Stimulated activated CD4-positive, alpha-beta T cell treated with anti-CD3 and anti-CD28 coated beads, Interleukin-4, amount 100 ng/mL, for 4 hours (primary cell): ENCODE results near the gene BABAM2.

Experiments
- DNase-seq, 2 experiments: peaks; one replicate each; pipeline ENCODE4 v3.0.0-alpha.2; 2020

The BABAM2 gene

DNA sequence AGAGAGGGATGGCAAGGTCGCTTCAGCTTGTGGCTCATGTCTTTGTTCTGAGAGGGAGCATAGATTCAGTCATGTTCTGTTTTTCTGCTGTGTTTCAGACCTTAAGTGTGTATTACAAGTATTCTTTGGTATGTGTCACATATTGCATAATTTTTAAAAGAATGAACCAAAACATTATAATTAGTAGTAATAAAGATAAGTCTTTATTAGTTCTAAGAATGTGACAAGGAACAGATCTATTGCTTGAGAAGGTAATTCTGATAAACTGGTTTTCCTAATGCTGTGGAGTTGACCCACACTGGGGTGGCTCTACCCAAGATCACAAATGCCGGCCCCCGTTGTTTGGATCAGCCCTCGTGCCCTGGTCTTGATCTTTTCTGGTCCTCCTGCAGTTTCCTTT lies 377.9 kb downstream of the BABAM2 start:
- DNase-seq = no peak

DNA sequence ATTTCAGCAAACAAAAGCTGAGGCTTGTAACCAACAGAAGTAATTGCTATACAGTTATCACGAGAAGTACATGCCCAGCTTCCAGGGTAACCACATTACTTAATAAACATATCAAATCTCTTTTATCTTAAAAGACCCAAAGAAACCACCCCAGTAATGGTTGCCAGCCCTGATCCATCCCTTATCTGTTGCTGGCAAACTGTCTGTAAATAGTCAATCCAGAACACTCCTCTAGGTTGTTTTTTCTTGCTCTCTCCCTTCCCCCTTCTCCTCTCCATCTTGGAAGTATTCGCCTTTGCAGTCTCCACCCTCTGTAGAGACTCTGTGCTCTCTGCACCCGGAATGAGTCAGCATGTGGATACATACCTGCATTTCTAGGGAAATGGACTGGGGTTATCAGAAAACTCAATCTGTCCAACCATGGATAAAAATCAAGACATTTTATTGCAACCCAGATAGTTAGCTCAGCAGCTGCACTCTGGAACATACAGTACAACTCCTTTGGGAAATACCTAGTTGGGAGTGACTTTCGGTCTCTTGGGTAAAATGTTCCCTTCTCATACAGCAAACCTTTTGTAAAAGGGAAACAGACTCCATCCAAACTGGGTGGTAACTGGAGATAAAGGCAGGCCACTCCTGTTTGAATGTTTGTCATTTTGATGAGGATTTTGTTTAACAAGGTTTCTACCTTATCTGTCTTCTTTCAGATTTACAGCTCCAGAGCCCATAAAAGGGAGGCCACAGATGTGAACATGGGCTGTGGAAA lies 378.7 kb downstream of the BABAM2 start:
- no peak for DNase-seq

DNA sequence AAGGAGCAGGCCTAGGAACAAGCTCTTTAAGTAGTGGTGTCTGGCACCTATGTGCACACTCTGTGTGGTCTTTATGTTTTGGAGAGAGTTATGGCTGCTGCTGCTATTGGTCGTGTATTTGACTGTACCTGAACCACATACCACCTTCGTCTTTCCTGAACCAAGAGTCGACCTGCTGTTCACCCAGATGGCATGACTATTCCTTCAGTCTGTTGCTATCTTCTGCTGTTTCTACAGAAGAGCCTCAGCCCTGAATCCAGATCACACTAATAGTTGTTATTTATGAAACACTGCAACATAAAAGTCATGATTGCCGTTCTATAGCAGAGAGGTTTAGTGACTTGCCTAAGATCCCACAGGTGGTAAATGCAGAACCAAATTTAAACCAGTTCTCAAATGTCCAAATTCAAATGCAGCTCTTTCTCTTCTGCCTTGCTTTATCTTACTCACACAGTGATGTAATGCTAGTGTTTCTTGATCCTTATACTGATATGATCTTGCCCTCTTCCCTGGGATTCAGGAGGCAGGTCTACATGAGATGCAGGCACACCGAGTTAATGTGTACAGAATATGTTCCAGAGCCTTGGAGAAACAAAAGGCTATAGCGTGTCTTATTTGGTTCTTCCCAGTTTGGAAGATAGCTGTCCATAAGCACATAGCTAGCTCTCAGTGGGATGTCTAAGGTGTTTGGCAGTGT lies 380.1 kb downstream of the BABAM2 start:
- no peak for DNase-seq

DNA sequence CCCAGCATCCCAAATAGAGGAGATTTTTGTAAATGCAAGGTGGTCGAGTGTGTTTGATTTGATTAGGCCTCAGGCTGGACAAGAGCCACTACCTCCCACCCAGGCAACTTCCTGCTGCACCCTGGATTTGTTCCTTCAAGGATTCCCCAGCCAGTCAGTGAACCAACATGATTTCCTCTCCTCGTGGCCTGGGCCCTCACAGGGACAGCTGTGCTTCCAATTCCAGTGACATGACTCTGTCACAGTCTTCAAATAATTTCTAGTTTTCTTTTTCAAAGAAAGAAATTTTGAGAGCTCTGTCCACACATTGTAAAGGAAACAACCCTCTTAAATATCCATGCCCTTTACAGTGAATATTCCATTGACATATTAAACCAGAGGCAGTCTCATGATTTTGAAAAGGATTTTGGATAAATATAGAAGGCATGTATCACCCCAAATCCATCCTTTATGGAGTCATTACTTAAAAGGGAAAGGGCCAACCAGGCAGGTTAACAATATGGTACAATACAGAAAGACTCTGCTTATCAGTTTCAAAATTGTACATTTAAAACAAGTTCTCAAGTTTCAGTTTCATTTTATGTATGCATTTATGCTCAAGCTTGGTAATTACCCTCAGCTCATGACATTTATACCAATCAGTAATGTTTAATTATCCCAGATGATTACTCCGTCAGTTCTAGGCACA lies 380.8 kb downstream of the BABAM2 start:
- no peak for DNase-seq

DNA sequence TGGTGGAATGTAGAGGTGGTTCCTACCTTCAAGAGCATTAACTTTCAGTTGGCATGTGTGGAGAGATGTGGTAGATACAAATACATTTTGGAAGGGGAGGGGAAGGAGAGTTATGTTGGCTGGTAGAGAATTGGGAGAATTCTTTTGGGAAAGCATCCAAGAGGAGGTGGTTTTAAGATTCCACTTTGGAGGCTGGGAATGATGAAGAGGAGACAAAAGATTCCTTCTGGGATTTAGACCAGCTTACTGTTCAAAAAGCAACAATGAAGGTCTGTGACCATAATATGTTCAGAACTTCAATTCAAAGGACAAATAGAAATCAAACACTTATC lies 381.4 kb downstream of the BABAM2 start:
- DNase-seq = no peak

DNA sequence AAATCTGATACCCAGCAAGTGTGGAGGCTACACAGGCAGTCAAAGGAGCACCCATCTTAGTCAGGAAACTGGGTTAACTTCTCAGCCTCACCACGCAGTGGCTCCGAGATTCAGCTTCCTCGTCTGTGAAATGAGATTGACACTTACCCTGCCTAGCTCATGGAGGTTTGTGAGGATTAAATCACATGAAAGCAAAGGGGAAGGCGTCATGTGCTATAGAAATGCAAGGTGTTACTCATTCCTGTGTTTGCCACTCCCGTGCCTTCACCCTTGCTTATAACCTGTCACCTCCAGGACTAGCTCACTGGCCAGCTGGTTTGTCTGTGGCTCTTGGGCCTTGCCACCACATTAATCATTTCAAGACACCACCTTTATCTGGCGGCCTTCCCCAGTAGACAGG lies 383.2 kb downstream of the BABAM2 start:
- no peak for DNase-seq

DNA sequence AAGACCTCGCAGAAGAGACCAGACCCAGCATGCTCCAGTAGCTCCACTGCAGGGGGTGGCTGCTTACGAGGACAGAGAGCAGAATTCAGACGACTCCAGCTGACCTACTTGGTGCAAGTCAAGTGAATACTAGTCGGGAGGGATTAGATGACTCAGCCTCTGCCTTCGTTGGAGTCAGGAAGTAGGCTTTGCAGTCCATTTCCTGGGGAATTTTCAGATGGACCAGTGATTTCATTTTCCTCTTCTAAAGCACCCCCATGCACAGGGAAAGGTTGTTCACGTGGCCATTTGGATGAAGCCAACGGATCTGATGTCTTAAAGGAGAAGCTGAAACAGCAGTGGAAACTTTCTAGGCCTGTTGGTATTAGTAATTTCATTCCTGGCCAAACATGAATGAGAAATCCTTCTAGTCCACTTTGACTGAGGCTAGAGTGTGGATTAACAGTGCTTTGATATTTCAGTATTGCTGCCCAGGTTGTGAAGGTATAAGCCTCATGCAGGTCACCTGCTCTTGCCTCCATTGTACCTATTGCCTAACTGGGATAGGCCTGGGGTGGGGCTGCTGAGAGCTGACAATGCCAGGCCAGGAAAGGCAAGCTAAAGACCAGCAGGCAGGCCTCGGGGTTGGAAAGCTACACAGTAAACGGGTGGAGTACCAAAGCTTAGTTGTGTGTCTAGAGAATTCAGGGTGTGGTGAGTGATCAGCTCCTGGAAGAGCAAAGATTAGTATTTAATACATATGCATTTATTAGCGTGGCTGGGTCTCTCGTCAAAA lies 384.6 kb downstream of the BABAM2 start:
- no peak for DNase-seq

DNA sequence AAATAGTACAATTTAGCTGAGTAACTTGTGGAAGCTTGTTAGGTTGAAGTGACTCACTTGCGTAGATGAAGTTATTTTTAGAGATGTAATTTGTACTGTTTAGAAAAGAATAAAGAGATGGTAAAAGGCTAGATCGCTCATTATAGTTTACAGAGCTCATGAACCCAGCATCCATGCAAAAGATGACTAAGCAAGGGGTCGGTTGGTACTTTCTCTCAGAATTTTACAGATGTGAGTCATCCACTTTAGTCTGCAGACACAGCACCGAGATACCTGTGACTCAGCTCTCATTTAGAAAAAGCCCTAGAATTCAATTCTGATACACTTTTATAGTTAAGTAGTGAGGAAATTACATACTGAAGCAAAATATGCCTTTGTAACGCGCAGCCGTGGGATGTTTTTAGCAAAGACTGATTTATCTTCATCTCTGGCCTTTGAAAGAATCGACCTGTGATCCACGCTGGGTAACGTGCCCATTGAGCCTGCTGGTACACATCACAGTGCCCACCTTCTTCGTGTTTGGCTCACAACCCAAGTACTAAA lies 385.6 kb downstream of the BABAM2 start:
- DNase-seq = peak; percentile 15 to 38

GRCh38 chr2:28276807-28277206 lies 386.3 kb downstream of the BABAM2 start:
- DNase-seq = no peak

DNA sequence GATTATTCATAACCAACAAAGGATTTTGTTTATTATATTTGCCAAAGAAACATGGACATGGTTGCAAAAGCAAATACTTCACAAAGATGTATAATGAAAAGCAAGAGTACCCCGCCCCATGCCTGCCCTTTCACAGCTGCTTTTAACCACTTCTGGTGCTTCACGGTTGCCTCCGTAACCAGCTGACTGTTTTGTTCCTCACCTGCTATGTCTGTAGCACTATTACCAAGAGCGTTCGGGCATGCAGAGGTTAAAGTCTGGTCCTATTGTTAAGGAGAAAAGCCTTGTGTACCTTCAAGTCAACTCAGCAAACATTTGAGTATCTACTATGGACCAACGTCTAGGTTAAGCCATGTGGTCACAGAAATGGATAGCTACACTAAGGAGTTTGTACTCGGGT lies 386.9 kb downstream of the BABAM2 start:
- DNase-seq = no peak

DNA sequence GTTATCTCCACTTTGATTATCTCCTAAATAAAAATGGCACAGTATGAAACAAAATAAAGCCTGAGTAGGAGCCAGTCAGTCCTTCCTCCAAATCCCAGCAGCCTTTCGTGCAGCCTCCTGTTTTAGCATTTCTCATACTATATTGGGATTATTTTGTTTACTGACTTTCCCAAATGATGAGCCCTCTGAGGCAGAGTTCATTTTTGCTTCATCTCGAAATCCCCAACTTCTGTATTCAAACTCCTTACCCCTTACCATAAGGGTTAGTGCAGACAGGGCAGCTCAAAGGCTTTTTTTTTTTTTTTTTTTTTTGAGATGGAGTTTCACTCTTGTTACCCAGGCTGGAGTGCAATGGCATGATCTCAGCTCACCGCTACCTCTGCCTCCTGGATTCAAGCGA lies 388.8 kb downstream of the BABAM2 start:
- no peak for DNase-seq

- no peak for DNase-seq
Observed at GRCh38 chr2:28280619-28281018, 390.1 kb downstream of the BABAM2 start.

GRCh38 chr2:28281739-28282138 lies 391.2 kb downstream of the BABAM2 start:
- no peak for DNase-seq

- DNase-seq = no peak
Observed at GRCh38 chr2:28282248-28282647, 391.7 kb downstream of the BABAM2 start.

DNA sequence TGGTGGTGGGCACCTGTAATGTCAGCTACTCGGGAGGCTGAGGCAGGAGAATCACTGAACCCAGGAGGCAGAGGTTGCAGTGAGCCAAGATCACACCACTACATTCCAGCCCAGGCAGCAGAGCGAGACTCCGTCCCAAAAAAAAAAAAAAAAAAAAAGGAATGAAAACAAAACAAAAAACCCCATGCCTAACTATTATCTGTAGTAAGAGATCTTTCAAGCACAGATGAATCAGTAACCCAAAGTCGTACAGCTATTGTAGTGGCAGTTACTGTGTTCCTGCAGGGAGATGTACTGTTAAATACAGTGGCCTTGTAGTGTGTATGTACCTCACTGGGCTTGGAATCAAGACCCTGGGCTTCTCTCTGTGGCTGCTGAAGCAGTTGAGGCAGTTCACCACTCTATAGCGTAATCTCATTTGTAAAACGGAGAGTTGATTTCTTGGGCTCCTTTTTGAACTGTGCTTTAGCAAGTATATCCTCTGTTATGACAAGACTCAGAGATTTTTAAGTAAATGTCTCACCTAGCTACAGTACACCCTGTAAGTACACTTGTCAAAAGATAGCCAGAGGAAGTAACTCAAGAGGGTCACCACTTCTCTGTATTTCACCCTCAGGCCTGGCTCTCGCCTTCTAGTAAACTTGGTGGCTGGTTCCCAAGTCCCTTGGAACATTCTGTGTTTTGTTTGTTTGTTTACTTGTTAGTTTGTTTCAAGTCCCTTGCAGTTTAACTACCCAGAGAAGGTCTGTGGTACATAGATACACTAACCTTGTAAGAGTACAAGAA lies 392.5 kb downstream of the BABAM2 start:
- no peak for DNase-seq

DNA sequence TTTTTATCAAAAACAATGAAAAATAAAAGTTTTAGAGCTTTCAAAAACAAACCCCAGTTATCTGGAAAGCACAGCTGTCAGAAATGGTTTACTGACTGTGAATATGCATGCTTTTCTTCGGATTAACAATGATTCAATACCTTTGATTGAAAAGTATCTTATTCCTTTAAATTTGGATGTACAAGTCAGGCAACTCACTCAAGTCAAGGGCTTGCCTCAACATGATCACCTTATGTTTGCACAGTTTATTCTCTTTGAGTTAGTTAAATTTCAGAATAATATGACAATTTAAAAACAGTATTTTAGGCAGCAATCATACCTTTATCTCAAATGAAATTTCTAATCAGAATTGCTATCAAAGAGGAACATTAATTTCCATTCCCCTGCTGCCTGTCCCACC lies 393.3 kb downstream of the BABAM2 start:
- DNase-seq = no peak

DNA sequence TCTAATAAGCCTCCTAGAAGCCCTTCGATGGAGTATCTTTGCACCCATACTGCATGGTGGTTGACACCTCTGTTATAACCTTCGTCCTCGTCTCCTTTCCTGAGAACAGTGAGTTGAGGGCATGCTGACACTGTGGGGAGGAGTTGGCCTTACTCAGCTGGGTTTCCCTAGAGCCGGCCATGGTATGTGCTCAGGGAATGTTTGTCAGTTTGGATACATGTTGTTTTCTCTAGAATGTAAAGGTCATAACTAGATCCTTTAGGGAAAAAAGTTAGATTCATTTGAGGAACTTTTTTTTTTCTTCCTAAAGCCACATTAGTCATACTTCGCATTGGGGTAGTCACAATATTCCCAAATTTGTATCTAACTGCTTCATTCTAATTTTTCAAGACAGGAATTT lies 396.1 kb downstream of the BABAM2 start:
- no peak for DNase-seq

DNA sequence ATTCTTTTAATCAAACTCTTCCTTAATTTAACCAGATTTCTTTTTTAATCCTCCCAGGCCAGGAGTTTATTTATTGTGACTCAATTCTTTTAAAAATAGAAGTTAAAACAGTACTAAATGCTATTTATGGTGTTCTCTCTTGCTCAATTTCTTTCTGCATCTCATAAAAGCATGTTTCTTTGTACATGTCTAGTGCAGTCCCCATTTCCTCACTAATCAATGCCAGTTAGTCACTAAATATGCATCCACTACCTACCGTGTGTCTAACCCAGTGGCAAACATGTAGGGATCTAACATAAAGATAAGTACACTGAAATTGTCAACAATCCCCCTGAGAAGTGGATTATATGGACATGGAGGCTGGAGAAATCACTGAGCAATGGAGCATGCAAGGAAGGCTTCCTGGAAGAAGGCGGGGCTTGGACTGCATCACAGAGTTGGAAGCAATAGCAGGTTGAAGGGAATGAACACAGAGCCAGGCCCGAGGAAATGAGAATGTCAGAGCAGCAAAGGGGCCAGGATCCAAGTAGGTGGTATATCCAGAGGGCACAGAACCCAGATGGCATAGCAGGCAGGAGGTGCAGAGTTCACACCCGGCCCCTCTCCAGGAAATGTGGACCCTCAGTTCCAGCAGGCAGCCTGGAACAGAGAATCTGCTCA lies 396.9 kb downstream of the BABAM2 start:
- DNase-seq = no peak

DNA sequence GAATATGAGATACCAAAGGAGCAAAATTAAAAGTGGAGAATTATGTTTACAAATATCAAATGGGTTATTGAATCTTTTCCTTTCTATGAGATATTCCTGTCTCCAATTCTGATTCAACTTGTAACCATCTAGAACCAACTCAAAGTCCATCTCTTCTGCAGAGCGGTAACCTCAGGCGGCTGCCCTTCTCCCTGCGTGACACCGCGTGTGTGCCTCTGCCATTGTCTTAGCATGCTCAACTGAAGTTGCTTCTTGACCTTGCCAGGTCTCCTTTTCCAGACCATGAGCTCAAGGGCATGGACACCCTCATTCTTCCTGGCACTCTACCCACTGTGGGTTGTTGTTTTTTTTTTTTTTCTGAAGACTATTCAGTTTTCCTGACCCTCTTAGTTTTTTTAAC lies 398.1 kb downstream of the BABAM2 start:
- no peak for DNase-seq

DNA sequence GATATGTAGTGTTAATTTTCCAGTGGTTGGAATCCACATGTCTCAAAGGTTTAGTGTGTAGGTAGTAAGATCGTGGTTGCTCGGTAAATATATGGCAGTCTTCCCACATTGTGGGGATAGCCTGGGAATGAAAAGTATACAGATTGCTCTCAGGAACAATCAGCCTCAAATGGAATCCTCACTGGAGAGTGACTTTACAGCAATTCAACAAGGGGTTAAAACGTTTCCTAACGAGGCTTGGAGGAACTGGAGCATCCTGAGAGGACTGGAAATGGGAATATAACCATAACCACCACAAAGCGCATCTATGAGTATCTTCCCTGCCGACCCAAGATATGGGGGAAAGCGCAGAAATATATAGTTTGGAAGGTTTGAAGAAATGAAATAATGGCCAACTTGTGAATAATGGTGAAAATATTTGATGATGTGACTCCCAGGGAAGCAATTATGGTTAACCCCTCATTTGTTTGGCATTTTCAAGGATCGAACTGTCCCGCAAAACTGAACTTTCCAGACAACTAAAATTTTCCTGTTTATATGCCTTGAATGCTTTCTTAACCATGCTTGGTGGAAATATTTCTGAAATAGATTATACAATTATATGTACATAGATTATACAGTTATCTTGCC lies 401.4 kb downstream of the BABAM2 start:
- no peak for DNase-seq

DNA sequence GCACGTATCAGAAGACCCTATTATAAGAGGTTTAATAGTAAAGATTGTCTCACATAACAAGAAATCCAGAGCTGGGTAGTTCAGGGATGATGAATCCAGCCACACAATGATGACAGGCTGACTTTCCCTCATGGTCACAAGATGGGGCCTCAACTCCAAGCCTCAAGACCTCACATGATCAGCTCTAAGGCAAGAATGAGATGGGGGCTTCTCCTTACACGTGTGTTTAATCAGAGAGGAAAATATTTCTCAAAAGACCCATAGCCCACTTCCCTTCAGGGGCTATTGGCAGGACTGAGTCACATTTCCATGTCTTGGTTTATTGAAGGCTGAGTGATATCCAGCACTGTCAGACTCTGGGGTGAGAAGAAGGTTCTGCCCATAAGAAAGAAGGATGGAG lies 402.0 kb downstream of the BABAM2 start:
- DNase-seq = peak in 1 of 2 experiments; percentile 18
